ENCODE data around the gene LPIN2. TPM values are rescaled to one million over a fixed set of nuclear protein-coding genes. Genes with fewer than 3 reads are reported as not detected.
A peak's percentile ranks its signal among the peaks of the same experiment; 100 is the strongest.

Gene LPIN2
- total and polyA plus RNA-seq, 2 of the 4 experiments (the other 2 are of a cell fraction): 16.2 to 21.9 TPM

DNA sequence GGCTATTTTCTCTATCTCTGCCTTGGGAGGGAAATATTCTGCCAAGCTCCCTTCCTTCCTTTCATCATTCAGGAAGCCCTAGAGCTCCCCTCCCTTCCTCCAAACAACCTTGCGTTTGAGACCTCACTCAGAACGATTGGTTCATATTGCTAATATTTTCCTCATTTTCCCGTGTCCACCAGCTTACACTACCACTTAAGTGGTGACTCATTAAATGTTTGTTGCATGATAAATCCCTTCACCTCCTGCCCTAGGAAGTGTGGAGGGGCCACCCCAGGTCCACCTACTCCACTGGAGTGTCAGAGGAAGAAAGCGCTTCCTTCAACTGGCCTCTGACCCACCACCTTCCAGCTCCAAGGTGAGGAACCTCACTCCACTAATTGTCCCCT lies 2.3 kb upstream of the LPIN2 start:
- H3K9ac ChIP-seq (ENCODE audit: low read depth, low read length): no peak overlapping the region
- H4K5ac ChIP-seq (ENCODE audit: low read depth, low read length): no peak overlapping the region
- peak overlapping the region; percentile 87 for H2AK5ac ChIP-seq (ENCODE audit: low read depth, low read length)
- intact Hi-C loops (cut with micrococcal nuclease): loop anchor here (2.0 kb wide), 1 partner anchor 14 kb away; no protein-coding TSS in a partner anchor
- H4K91ac ChIP-seq (ENCODE audit: insufficient read depth, low read depth, low read length): peak overlapping the region; percentile 62; the same call in 1 of the 2 replicates
- H2BK120ac ChIP-seq (ENCODE audit: low read depth, low read length): peak overlapping the region; percentile 64; the same call in 1 of the 2 replicates
- peak overlapping the region; percentile 62; the same call in 1 of the 2 replicates for H3K4ac ChIP-seq (ENCODE audit: low read depth, low read length)
- peaks cover 17% of the 10 kb centered on the region for H3K4me1 ChIP-seq (ENCODE audit: control insufficient read depth, insufficient read depth, low read length)
- H3K23ac ChIP-seq (ENCODE audit: low read depth, low read length): no peak overlapping the region
- peaks cover 15 to 22% of the 10 kb centered on the region in 2 experiments; a peak in 3 of 4 replicates for H3K79me1 ChIP-seq (ENCODE audit: low read depth in 1 of 2, low read length in 2 of 2)
- peak overlapping the region; percentile 85 for H2BK20ac ChIP-seq (ENCODE audit: low read depth, low read length)
- H3K27ac ChIP-seq (ENCODE audit: insufficient read depth, low read length): peak overlapping the region; percentile 2; the same call in 1 of the 2 replicates
- no CpG with 5 or more reads among the region's 4 CpGs for WGBS, 2 experiments (ENCODE audit: extremely low coverage in 2 of 2, insufficient read length in 1 of 2)
- H3K9me3 ChIP-seq (ENCODE audit: control insufficient read depth, insufficient read depth, low read length): no peaks in the 10 kb centered on the region
- no peak overlapping the region for H3K4me3 ChIP-seq (ENCODE audit: insufficient read depth, low read depth, low read length)
- H2AFZ ChIP-seq (replicated peaks; ENCODE audit: low read length, poor library complexity): no peak overlapping the region
- H3K9me1 ChIP-seq (ENCODE audit: insufficient read depth, low read length): peaks cover 17% of the 10 kb centered on the region
- H4K20me1 ChIP-seq (ENCODE audit: insufficient read depth, low read length): peaks cover 7% of the 10 kb centered on the region; the same call in 1 of the 2 replicates
- peak overlapping the region in 1 of 2 experiments; percentile 43; a peak in 1 of 4 replicates for H4K8ac ChIP-seq (ENCODE audit: low read depth in 2 of 2, low read length in 2 of 2)
- no peak overlapping the region; the same call in 1 of the 2 replicates for H3K18ac ChIP-seq (ENCODE audit: low read depth, low read length)
- no peaks in the 10 kb centered on the region for H3K27me3 ChIP-seq (ENCODE audit: control insufficient read depth, insufficient read depth, low read length)
- ChIA-PET POLR2A (ENCODE audit: unreplicated experiment) (no interaction called here), CTCF (interaction anchor here (0.9 to 1.2 kb wide), 2 partner anchors 9 to 48 kb away, joined by 3 read pairs; no protein-coding TSS in a partner anchor)
- in situ Hi-C loops (cut with MboI; ENCODE audit: low sequenced_read_pairs): no loop called here
- H3K4me2 ChIP-seq (ENCODE audit: low read depth, low read length): no peak overlapping the region; the same call in 1 of the 2 replicates
- TF ChIP-seq POLR2A (IDR thresholded peaks at IDR 0.05; ENCODE audit: low read depth, low read length) (no peak), BHLHE40 (IDR thresholded peaks at IDR 0.05; ENCODE audit: low read depth, low read length) (peak; percentile 22; the same call in 1 of the 2 replicates), CHD1 (IDR thresholded peaks at IDR 0.05; ENCODE audit: low read depth, low read length) (no peak), NFE2L2 (IDR thresholded peaks at IDR 0.05; ENCODE audit: low read depth, low read length) (no peak), RCOR1 (IDR thresholded peaks at IDR 0.05; ENCODE audit: insufficient replicate concordance, low read length) (no peak), MAFK (IDR thresholded peaks at IDR 0.05; ENCODE audit: low read depth, low read length) (no peak), CEBPB (IDR thresholded peaks at IDR 0.05; ENCODE audit: low read depth, low read length) (peak; percentile 46; the same call in 1 of the 2 replicates), SMC3 (IDR thresholded peaks at IDR 0.05; ENCODE audit: low read depth, low read length) (no peak), RAD21 (IDR thresholded peaks at IDR 0.05; ENCODE audit: low read length) (no peak), MXI1 (IDR thresholded peaks at IDR 0.05; ENCODE audit: borderline replicate concordance, low read depth, low read length) (no peak), RFX5 (IDR thresholded peaks at IDR 0.05; ENCODE audit: low read depth, low read length) (no peak), FOS (IDR thresholded peaks at IDR 0.05; ENCODE audit: low read depth, low read length) (peak; percentile 77), MAZ (IDR thresholded peaks at IDR 0.05; ENCODE audit: borderline replicate concordance, low read depth, low read length) (no peak)
- TF ChIP-seq, protein P1, sequence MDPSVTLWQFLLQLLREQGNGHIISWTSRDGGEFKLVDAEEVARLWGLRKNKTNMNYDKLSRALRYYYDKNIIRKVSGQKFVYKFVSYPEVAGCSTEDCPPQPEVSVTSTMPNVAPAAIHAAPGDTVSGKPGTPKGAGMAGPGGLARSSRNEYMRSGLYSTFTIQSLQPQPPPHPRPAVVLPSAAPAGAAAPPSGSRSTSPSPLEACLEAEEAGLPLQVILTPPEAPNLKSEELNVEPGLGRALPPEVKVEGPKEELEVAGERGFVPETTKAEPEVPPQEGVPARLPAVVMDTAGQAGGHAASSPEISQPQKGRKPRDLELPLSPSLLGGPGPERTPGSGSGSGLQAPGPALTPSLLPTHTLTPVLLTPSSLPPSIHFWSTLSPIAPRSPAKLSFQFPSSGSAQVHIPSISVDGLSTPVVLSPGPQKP (IDR thresholded peaks at IDR 0.05; ENCODE audit: borderline replicate concordance, low read depth, low read length): no peak
- TF ChIP-seq, protein P2, sequence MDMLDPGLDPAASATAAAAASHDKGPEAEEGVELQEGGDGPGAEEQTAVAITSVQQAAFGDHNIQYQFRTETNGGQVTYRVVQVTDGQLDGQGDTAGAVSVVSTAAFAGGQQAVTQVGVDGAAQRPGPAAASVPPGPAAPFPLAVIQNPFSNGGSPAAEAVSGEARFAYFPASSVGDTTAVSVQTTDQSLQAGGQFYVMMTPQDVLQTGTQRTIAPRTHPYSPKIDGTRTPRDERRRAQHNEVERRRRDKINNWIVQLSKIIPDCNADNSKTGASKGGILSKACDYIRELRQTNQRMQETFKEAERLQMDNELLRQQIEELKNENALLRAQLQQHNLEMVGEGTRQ (IDR thresholded peaks at IDR 0.05; ENCODE audit: low read depth, low read length): no peak
- TF ChIP-seq, protein P3, sequence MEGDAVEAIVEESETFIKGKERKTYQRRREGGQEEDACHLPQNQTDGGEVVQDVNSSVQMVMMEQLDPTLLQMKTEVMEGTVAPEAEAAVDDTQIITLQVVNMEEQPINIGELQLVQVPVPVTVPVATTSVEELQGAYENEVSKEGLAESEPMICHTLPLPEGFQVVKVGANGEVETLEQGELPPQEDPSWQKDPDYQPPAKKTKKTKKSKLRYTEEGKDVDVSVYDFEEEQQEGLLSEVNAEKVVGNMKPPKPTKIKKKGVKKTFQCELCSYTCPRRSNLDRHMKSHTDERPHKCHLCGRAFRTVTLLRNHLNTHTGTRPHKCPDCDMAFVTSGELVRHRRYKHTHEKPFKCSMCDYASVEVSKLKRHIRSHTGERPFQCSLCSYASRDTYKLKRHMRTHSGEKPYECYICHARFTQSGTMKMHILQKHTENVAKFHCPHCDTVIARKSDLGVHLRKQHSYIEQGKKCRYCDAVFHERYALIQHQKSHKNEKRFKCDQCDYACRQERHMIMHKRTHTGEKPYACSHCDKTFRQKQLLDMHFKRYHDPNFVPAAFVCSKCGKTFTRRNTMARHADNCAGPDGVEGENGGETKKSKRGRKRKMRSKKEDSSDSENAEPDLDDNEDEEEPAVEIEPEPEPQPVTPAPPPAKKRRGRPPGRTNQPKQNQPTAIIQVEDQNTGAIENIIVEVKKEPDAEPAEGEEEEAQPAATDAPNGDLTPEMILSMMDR (conservative IDR thresholded peaks at IDR 0.05; ENCODE audit: low read depth, low read length): no peak
- H2BK15ac ChIP-seq (ENCODE audit: low read depth, low read length): peak overlapping the region; percentile 45; the same call in 1 of the 3 replicates
- peaks cover 9% of the 10 kb centered on the region for H3K36me3 ChIP-seq (ENCODE audit: control insufficient read depth, insufficient read depth, low read length)
- dilution Hi-C loops (cut with HindIII; ENCODE audit: low sequenced_read_pairs, unreplicated experiment): no loop called here
- H3K56ac ChIP-seq (ENCODE audit: extremely low read depth, insufficient read depth, low read length): no peak overlapping the region
- DNase-seq (peak; percentile 84), ATAC-seq (ENCODE audit: low read depth) (peak; percentile 2)
- H2BK5ac ChIP-seq (ENCODE audit: low read depth, low read length, poor library complexity, severe bottlenecking): peak overlapping the region; percentile 25
- no TSS peak for BruUV-seq (replicated peaks)
- no peak overlapping the region for H2AK9ac ChIP-seq (replicated peaks; ENCODE audit: low read depth, low read length, poor library complexity)
- peak overlapping the region; percentile 49; the same call in 1 of the 2 replicates for H3K14ac ChIP-seq (replicated peaks; ENCODE audit: low read depth, low read length)

All from IMR-90 (cell line).